Naive thymus-derived CD4-positive, alpha-beta T cell (primary cell): ENCODE measurements around the gene PDE6C. TPM values are rescaled to one million over a fixed set of nuclear protein-coding genes. Genes with fewer than 3 reads are reported as not detected.

ENCODE experiments used
- ATAC-seq: fragments of 150-1000 bp; cut with Tn5 transposase; 2 replicates; pipeline ENCODE4 v1.10.0; 2021; ENCODE audit warnings: mild to moderate bottlenecking, moderate library complexity
- CTCF ChIA-PET: fragments of 350-600 bp; sonication (Branson Sonifier 250); formaldehyde crosslinking; loops from one replicate; lab custom pipeline; 2021; ENCODE audit warnings: antibody characterized with exemption; lab: Charles Lee
- POLR2A ChIA-PET: fragments of 350-600 bp; sonication (Branson Sonifier 250); formaldehyde crosslinking; loops from one replicate; lab custom pipeline; 2021; ENCODE audit warnings: antibody characterized with exemption, inconsistent platforms; lab: Charles Lee
- DNase-seq, 9 donors: peaks; one replicate each; pipeline versions ENCODE4 v3.0.0 to v3.0.0-alpha.2; 2020 to 2022; ENCODE audit warnings: mixed read lengths in 1 of 9
- H3K27ac ChIP-seq: one replicate; pipeline ENCODE4 v1.7.0; 2013; ENCODE audit warnings: mild to moderate bottlenecking, low read depth, low read length, moderate library complexity
- H3K27me3 ChIP-seq, 2 donors: one replicate each; pipeline ENCODE4 v1.7.0; 2013; ENCODE audit warnings: low read length in 2 of 2, mild to moderate bottlenecking in 2 of 2, moderate library complexity in 2 of 2; ENCODE audit not compliant: control insufficient read depth in 2 of 2, insufficient read depth in 2 of 2
- H3K36me3 ChIP-seq, 3 experiments: 1 replicate in 2 of 3; 2 replicates in 1 of 3; pipeline ENCODE4 v1.7.0; 2013; ENCODE audit warnings: low read length in 3 of 3, mild to moderate bottlenecking in 3 of 3, moderate library complexity in 1 of 3; ENCODE audit not compliant: insufficient read depth in 3 of 3, control insufficient read depth in 2 of 3
- H3K4me1 ChIP-seq, 2 donors: one replicate each; pipeline ENCODE4 v1.7.0; 2013; ENCODE audit warnings: low read length in 2 of 2, mild to moderate bottlenecking in 2 of 2, moderate library complexity in 1 of 2; ENCODE audit not compliant: control insufficient read depth in 2 of 2, insufficient read depth in 2 of 2
- H3K4me3 ChIP-seq: 2 replicates; pipeline ENCODE4 v1.7.0; 2013; ENCODE audit warnings: mild to moderate bottlenecking, low read length
- H3K9me3 ChIP-seq, 3 experiments: 1 replicate in 2 of 3; 2 replicates in 1 of 3; pipeline ENCODE4 v1.7.0; 2013; ENCODE audit warnings: low read length in 3 of 3; ENCODE audit not compliant: control insufficient read depth in 2 of 3
- H3K27ac Mint-ChIP-seq, 9 donors: one replicate each; pipeline ENCODE4 v1.8.0; 2020 to 2022; ENCODE audit warnings: mixed read lengths in 9 of 9, mild to moderate bottlenecking in 8 of 9, moderate library complexity in 5 of 9, inconsistent platforms in 2 of 9
- H3K27me3 Mint-ChIP-seq, 5 donors: one replicate each; pipeline ENCODE4 v1.8.0; 2021 to 2022; ENCODE audit warnings: mixed read lengths in 5 of 5, mild to moderate bottlenecking in 1 of 5
- H3K36me3 Mint-ChIP-seq, 5 donors: one replicate each; pipeline ENCODE4 v1.8.0; 2020 to 2022; ENCODE audit warnings: mixed read lengths in 5 of 5, mild to moderate bottlenecking in 3 of 5, inconsistent platforms in 1 of 5
- H3K4me1 Mint-ChIP-seq, 7 donors: one replicate each; pipeline ENCODE4 v1.8.0; 2020 to 2022; ENCODE audit warnings: mixed read lengths in 7 of 7, mild to moderate bottlenecking in 3 of 7, inconsistent platforms in 1 of 7
- H3K4me3 Mint-ChIP-seq, 10 donors: one replicate each; pipeline ENCODE4 v1.8.0; 2020 to 2022; ENCODE audit warnings: mild to moderate bottlenecking in 10 of 10, mixed read lengths in 10 of 10, moderate library complexity in 6 of 10, inconsistent platforms in 2 of 10
- H3K9me3 Mint-ChIP-seq, 11 donors: one replicate each; pipeline ENCODE4 v1.8.0; 2020 to 2022; ENCODE audit warnings: mixed read lengths in 11 of 11, mild to moderate bottlenecking in 4 of 11, inconsistent platforms in 1 of 11, moderate library complexity in 1 of 11
- intact Hi-C, 2 donors: fragments of 100-400 bp; cut with micrococcal nuclease; formaldehyde crosslinking; loops; one replicate each; pipeline ENCODE4 v1.15.1; 2023
- polyA plus RNA-seq, 2 donors: library from polyadenylated mRNA; unstranded; fragments of 300-500 nt; fragmentation: Illumina TruSeq; gene quantifications; one replicate each; pipeline ENCODE4 v1.2.3, GENCODE V29; 2021
- total RNA-seq, 6 experiments: library from RNA in 5 of 6; stranded (reverse) in 5 of 6; gene quantifications; 1 replicate in 5 of 6; 2 replicates in 1 of 6; pipeline ENCODE4 v1.2.3 and lab custom pipeline; 2021 to 2026

PDE6C gene
- total and polyA plus RNA-seq, 7 experiments from 2014 or later: not detected

DNA sequence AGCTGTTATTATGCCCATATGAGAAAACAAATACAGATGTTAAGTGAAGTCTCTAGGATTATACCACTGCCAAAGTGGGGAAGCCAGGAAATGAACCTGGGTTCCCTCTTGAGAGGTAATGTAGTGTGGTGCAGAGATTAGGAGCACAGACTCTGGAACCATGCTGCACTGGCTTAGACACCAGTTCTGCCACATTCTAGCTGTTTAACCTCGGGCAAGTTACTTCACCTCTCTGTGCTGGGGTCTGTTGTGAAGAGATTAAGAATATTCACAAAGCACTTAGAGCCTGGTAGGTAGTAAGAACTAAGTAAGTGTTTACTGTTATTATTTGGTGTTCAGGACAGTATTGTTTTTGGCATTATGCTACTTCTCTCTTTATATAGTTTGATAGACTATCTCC, 41.9 kb downstream of the PDE6C start:
- intact Hi-C loops: no loop called here

DNA sequence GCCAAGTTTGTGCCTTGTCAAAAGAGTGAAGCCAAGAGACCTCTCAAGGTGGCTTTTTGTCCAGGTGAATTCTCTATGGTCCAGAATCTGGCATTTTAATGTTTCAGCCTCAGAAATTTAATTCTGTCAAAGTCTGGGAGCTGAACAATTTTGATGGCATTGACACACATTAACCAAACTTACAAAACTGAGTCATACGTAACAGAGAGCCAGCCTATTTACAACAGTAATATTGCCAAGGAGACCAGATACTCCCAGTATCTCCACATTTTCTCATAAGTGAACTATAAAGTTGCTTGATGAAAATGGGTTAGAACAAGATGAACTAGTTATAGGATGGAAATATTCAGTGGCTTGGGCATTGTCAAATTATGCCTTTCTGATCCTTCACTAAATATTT, 43.8 kb downstream of the PDE6C start:
- H3K27me3 Mint-ChIP-seq: peaks cover 0 to 7% (median 0%) of the 10 kb centered on the region in 5 donors
- intact Hi-C loops: no loop called here
- no peaks in the 10 kb centered on the region for H3K9me3 ChIP-seq
- no peaks in the 10 kb centered on the region for H3K27me3 ChIP-seq
- H3K27ac Mint-ChIP-seq: no peak overlapping the region
- peaks cover under 1 to 19% (median 16%) of the 10 kb centered on the region in 5 donors for H3K36me3 Mint-ChIP-seq
- DNase-seq (no peak), ATAC-seq (no peak)
- H3K4me3 Mint-ChIP-seq: no peak overlapping the region
- H3K4me3 ChIP-seq: no peak overlapping the region
- H3K4me1 Mint-ChIP-seq: peaks cover 0 to 4% (median 0%) of the 10 kb centered on the region in 7 donors
- no peaks in the 10 kb centered on the region for H3K4me1 ChIP-seq
- POLR2A ChIA-PET: no interaction called here
- no peak overlapping the region for H3K27ac ChIP-seq
- H3K36me3 ChIP-seq: no peaks in the 10 kb centered on the region
- CTCF ChIA-PET: interaction anchor here (0.6 kb wide), 1 partner anchor 15 kb away, joined by 5 read pairs; no protein-coding TSS in a partner anchor
- H3K9me3 Mint-ChIP-seq: peaks cover 0 to 3% (median 0%) of the 10 kb centered on the region in 11 donors

More for the DNA sequence above, 41.9 kb downstream of the PDE6C start:
- Histone ChIP-seq H3K9me3 (no peaks in the 10 kb centered on the region), H3K36me3 (no peaks in the 10 kb centered on the region), H3K4me1 (no peaks in the 10 kb centered on the region), H3K27me3 (no peaks in the 10 kb centered on the region), H3K27ac (no peak overlapping the region), H3K4me3 (no peak overlapping the region)
- Mint-ChIP-seq H3K9me3 (peaks cover 0 to 3% (median 0%) of the 10 kb centered on the region in 11 donors), H3K27me3 (peaks cover 0 to 8% (median 3%) of the 10 kb centered on the region in 5 donors), H3K27ac (no peak overlapping the region), H3K4me1 (peaks cover 0 to 4% (median 0%) of the 10 kb centered on the region in 7 donors), H3K4me3 (no peak overlapping the region), H3K36me3 (peaks cover 0 to 5% (median under 1%) of the 10 kb centered on the region in 5 donors)
- DNase-seq (no peak), ATAC-seq (no peak)
- ChIA-PET POLR2A (interaction anchor here (1.0 kb wide), 1 partner anchor 11 kb away, joined by 6 read pairs; no protein-coding TSS in a partner anchor), CTCF (no interaction called here)

DNA sequence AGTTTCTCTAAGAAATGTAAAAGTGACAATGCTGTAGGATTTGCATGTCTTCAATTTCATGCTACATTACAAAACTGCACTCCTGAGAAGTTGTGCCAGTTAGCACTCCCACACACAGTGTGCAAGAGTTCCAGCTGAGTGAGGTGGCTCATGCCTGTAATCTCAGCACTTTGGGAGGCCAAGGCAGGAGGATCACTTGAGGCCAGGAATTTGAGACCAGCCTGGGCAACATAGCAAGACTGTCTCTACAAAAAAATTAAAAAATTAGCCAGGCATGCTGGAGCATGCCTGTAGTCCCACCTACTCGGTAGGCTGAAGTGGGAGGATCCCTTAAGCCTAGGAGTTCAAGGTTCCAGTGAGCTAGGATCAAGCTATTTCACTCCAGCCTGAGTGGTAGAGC, 45.4 kb downstream of the PDE6C start:
- Mint-ChIP-seq H3K4me3 (no peak overlapping the region), H3K4me1 (peaks cover 0 to 4% (median 0%) of the 10 kb centered on the region in 7 donors), H3K27me3 (peaks cover 0 to 7% (median 0%) of the 10 kb centered on the region in 5 donors), H3K27ac (no peak overlapping the region), H3K9me3 (peaks cover 0 to 3% (median 0%) of the 10 kb centered on the region in 11 donors), H3K36me3 (peaks cover 2 to 24% (median 17%) of the 10 kb centered on the region in 5 donors)
- no peaks in the 10 kb centered on the region for H3K9me3 ChIP-seq
- no peaks in the 10 kb centered on the region for H3K27me3 ChIP-seq
- POLR2A ChIA-PET: no interaction called here
- no peak for DNase-seq
- intact Hi-C loops: no loop called here
- no peaks in the 10 kb centered on the region for H3K36me3 ChIP-seq
- H3K4me3 ChIP-seq: no peak overlapping the region
- H3K4me1 ChIP-seq: no peaks in the 10 kb centered on the region
- H3K27ac ChIP-seq: no peak overlapping the region
- ATAC-seq: no peak
- CTCF ChIA-PET: no interaction called here

DNA sequence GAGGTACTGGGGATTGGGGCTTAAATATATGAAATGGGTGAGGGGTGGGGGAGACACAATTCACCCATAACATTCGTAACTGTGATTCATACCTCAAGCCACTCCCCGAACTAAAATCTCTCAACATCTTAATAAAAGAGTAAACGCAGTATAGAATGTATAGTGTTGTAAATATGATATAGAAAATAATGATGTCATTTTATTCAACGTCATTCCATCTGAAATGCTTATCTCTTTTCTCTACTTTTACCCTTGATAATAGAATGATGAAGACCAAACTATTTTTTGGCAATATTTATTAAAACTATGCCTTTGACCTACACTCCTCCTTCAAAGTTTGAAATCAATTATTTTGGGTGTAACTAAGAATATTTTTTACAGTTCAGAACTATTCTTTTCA, 53.7 kb downstream of the PDE6C start:
- H3K9me3 Mint-ChIP-seq: no peaks in the 10 kb centered on the region
- H3K9me3 ChIP-seq: no peaks in the 10 kb centered on the region
- DNase-seq (no peak), ATAC-seq (no peak)
- H3K36me3 ChIP-seq: peaks cover 3 to 25% (median 14%) of the 10 kb centered on the region in 3 experiments
- no peaks in the 10 kb centered on the region for H3K27me3 ChIP-seq
- H3K4me1 ChIP-seq: no peaks in the 10 kb centered on the region
- H3K27ac Mint-ChIP-seq: no peak overlapping the region
- no peak overlapping the region for H3K27ac ChIP-seq
- ChIA-PET POLR2A (no interaction called here), CTCF (no interaction called here)
- peaks cover 8 to 34% (median 15%) of the 10 kb centered on the region in 5 donors for H3K36me3 Mint-ChIP-seq
- H3K4me1 Mint-ChIP-seq: no peaks in the 10 kb centered on the region
- H3K4me3 Mint-ChIP-seq: no peak overlapping the region
- no peak overlapping the region for H3K4me3 ChIP-seq
- intact Hi-C loops: no loop called here
- no peaks in the 10 kb centered on the region for H3K27me3 Mint-ChIP-seq

DNA sequence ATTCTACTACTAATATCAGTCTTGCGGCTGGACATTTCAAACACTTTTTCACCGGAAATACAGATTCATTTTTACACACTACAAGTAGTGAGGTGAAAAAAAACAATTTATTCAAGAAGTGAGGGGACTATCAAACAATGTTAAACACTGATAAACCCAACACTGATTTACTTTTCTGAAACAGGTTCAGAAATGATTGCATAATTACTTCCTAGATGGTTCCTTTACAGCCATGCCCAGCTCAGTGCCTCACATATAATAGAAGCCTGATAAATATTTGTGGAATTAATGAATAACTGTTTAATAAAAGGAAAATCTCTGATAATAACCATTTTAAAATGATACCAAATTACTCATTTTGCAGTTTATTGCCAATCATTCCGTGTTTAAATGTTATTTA, 55.5 kb downstream of the PDE6C start:
- Histone ChIP-seq H3K27me3 (no peaks in the 10 kb centered on the region), H3K4me3 (no peak overlapping the region), H3K36me3 (peaks cover 3 to 25% (median 15%) of the 10 kb centered on the region in 3 experiments), H3K27ac (no peak overlapping the region), H3K9me3 (no peaks in the 10 kb centered on the region), H3K4me1 (no peaks in the 10 kb centered on the region)
- DNase-seq: no peak
- ChIA-PET CTCF (no interaction called here), POLR2A (no interaction called here)
- no peak overlapping the region for H3K4me3 Mint-ChIP-seq
- no peaks in the 10 kb centered on the region for H3K27me3 Mint-ChIP-seq
- intact Hi-C loops: no loop called here
- H3K27ac Mint-ChIP-seq: no peak overlapping the region
- no peaks in the 10 kb centered on the region for H3K9me3 Mint-ChIP-seq
- H3K36me3 Mint-ChIP-seq: peaks cover 6 to 29% (median 11%) of the 10 kb centered on the region in 5 donors
- ATAC-seq: no peak
- peaks cover 0 to 3% (median 0%) of the 10 kb centered on the region in 7 donors for H3K4me1 Mint-ChIP-seq

DNA sequence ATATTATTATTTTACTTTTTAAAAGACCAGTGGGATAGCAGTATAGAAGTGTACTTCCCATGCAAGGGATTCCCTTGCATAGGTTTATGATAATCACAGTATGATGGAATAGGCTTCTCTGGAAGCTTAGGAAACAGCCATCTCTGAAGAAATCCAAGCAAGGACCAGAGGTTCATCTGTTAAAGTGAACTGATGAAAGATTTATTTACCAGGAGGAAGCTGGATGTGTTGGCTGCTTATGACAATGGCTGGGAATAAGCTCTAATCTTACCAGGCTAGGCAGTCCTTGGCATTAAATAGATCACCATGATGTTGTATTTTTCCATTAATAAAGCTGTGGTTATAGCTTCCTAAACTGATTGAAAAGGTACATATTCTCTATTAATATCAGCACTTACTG, 58.0 kb downstream of the PDE6C start:
- Mint-ChIP-seq H3K36me3 (peaks cover 6 to 47% (median 16%) of the 10 kb centered on the region in 5 donors), H3K4me1 (peaks cover 0 to 3% (median 0%) of the 10 kb centered on the region in 7 donors), H3K27ac (no peak overlapping the region), H3K9me3 (no peaks in the 10 kb centered on the region), H3K27me3 (no peaks in the 10 kb centered on the region), H3K4me3 (no peak overlapping the region)
- H3K4me3 ChIP-seq: no peak overlapping the region
- CTCF ChIA-PET: no interaction called here
- ATAC-seq (no peak), DNase-seq (no peak)
- POLR2A ChIA-PET: no interaction called here
- no peak overlapping the region for H3K27ac ChIP-seq
- H3K4me1 ChIP-seq: no peaks in the 10 kb centered on the region
- intact Hi-C loops: no loop called here
- H3K36me3 ChIP-seq: peaks cover 3 to 25% (median 15%) of the 10 kb centered on the region in 3 experiments
- no peaks in the 10 kb centered on the region for H3K9me3 ChIP-seq
- H3K27me3 ChIP-seq: no peaks in the 10 kb centered on the region

DNA sequence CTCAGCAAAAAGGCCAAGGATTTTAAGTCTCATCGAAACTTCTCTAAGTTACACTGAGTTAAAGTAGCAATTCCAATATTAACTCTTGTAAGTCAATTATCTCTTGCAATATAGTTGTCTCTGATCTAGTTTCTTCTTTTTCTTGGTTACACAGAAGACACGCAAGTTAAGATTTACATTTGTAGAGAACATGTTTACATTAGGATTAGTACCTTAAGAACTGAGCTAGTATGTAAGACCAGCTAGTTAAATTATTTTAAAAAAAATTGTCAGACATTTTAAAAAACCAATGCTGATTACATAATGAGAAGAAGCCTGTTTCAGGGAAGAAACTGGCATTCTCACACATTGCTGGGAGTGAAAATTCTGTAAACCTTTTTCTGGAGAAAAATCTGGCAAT, 58.7 kb downstream of the PDE6C start:
- H3K4me1 Mint-ChIP-seq: peaks cover 0 to 3% (median 0%) of the 10 kb centered on the region in 7 donors
- CTCF ChIA-PET: interaction anchor here (0.6 kb wide), 1 partner anchor 15 kb away, joined by 5 read pairs; no protein-coding TSS in a partner anchor
- ATAC-seq (no peak), DNase-seq (no peak)
- no peaks in the 10 kb centered on the region for H3K9me3 Mint-ChIP-seq
- Histone ChIP-seq H3K36me3 (peaks cover 3 to 25% (median 15%) of the 10 kb centered on the region in 3 experiments), H3K4me1 (no peaks in the 10 kb centered on the region), H3K27ac (no peak overlapping the region), H3K27me3 (no peaks in the 10 kb centered on the region), H3K9me3 (no peaks in the 10 kb centered on the region), H3K4me3 (no peak overlapping the region)
- H3K27me3 Mint-ChIP-seq: no peaks in the 10 kb centered on the region
- peak overlapping the region in 1 of 9 donors; percentile 25 for H3K27ac Mint-ChIP-seq
- POLR2A ChIA-PET: no interaction called here
- H3K4me3 Mint-ChIP-seq: no peak overlapping the region
- intact Hi-C loops: no loop called here
- peaks cover 6 to 49% (median 16%) of the 10 kb centered on the region in 5 donors for H3K36me3 Mint-ChIP-seq
